DMS114 treated with DMSO at 0.1 percent for 48 hours (cell line): ENCODE results near the gene S100A6.

Experiments used
- DNase-seq: peaks from one replicate; lab custom pipeline; 2025; ENCODE audit not compliant: unreplicated experiment; lab: John Stamatoyannopoulos, UW

Gene S100A6

GRCh38 chr1:153545067-153546055, 9.6 kb upstream of the S100A6 start, which contains the start of gene S100A4:
Gene S100A4, minus strand, starts transcription at chr1:153545806. Its CDS starts 1,012 bp downstream, at chr1:153544794.
- no peak for DNase-seq

GRCh38 chr1:153544453-153545066, 8.8 kb upstream of the S100A6 start:
- DNase-seq: no peak

GRCh38 chr1:153543736-153544135, 7.9 kb upstream of the S100A6 start:
- DNase-seq: no peak

- DNase-seq: no peak
These were observed 7.3 kb upstream of the S100A6 start for GRCh38 chr1:153542956-153543711.

- no peak for DNase-seq
These were observed 6.1 kb upstream of the S100A6 start for GRCh38 chr1:153541641-153542590.

GRCh38 chr1:153540394-153541361, 4.9 kb upstream of the S100A6 start, which contains the start of gene S100A5:
Gene S100A5, minus strand, starts transcription at chr1:153540934. Its CDS starts 743 bp downstream, at chr1:153540191.
- DNase-seq: no peak

GRCh38 chr1:153539395-153540093, 3.8 kb upstream of the S100A6 start:
- DNase-seq: no peak

GRCh38 chr1:153538315-153538821, 2.6 kb upstream of the S100A6 start:
- no peak for DNase-seq

GRCh38 chr1:153537376-153537730, 1.6 kb upstream of the S100A6 start:
- DNase-seq: no peak

GRCh38 chr1:153536671-153537375, 1.0 kb upstream of the S100A6 start:
- no peak for DNase-seq

GRCh38 chr1:153536012-153536670, 350 bp upstream of the S100A6 start:
- peak; percentile 32 for DNase-seq

GRCh38 chr1:153534925-153535241, 908 bp downstream of the S100A6 start:
- DNase-seq: no peak

GRCh38 chr1:153534226-153534924, 1.4 kb downstream of the S100A6 start:
- DNase-seq: no peak

- DNase-seq: no peak
These were observed 2.0 kb downstream of the S100A6 start for GRCh38 chr1:153533689-153534201.

GRCh38 chr1:153532769-153533599, 2.8 kb downstream of the S100A6 start:
- DNase-seq: no peak

- no peak for DNase-seq
These were observed 3.6 kb downstream of the S100A6 start for GRCh38 chr1:153532181-153532580.
